ENCODE data around the gene H2AZ1.

DNA sequence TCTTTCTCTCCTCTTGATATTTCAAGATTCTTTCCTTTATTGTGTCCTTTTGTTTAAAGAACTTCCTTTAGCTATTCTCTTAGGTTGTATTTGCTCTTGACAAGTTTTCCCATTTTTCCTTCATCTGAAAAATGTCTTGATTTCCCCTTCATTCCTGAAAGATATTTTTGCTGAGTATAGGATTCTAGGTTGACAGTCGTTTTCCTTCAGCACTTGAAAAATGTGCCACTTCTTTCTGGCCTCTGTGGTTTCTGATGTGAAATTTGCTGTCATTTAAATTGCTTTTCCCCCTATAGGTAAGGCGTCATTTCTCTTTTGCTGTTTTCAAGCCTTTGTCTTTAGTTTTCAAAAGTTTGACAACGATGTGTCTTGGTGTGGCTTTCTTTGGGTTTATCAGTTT, 32.5 kb downstream of the H2AZ1 start:
- TF ChIP-seq, protein P1, sequence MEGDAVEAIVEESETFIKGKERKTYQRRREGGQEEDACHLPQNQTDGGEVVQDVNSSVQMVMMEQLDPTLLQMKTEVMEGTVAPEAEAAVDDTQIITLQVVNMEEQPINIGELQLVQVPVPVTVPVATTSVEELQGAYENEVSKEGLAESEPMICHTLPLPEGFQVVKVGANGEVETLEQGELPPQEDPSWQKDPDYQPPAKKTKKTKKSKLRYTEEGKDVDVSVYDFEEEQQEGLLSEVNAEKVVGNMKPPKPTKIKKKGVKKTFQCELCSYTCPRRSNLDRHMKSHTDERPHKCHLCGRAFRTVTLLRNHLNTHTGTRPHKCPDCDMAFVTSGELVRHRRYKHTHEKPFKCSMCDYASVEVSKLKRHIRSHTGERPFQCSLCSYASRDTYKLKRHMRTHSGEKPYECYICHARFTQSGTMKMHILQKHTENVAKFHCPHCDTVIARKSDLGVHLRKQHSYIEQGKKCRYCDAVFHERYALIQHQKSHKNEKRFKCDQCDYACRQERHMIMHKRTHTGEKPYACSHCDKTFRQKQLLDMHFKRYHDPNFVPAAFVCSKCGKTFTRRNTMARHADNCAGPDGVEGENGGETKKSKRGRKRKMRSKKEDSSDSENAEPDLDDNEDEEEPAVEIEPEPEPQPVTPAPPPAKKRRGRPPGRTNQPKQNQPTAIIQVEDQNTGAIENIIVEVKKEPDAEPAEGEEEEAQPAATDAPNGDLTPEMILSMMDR (IDR thresholded peaks at IDR 0.05) = no peak
- TF ChIP-seq POLR2AphosphoS5 (IDR thresholded peaks at IDR 0.05; ENCODE audit: low read depth, low read length) = no peak
- TF ChIP-seq SIN3A (IDR thresholded peaks at IDR 0.05; ENCODE audit: borderline replicate concordance, insufficient read depth, low read depth, low read length) = no peak
- TF ChIP-seq, protein P2, sequence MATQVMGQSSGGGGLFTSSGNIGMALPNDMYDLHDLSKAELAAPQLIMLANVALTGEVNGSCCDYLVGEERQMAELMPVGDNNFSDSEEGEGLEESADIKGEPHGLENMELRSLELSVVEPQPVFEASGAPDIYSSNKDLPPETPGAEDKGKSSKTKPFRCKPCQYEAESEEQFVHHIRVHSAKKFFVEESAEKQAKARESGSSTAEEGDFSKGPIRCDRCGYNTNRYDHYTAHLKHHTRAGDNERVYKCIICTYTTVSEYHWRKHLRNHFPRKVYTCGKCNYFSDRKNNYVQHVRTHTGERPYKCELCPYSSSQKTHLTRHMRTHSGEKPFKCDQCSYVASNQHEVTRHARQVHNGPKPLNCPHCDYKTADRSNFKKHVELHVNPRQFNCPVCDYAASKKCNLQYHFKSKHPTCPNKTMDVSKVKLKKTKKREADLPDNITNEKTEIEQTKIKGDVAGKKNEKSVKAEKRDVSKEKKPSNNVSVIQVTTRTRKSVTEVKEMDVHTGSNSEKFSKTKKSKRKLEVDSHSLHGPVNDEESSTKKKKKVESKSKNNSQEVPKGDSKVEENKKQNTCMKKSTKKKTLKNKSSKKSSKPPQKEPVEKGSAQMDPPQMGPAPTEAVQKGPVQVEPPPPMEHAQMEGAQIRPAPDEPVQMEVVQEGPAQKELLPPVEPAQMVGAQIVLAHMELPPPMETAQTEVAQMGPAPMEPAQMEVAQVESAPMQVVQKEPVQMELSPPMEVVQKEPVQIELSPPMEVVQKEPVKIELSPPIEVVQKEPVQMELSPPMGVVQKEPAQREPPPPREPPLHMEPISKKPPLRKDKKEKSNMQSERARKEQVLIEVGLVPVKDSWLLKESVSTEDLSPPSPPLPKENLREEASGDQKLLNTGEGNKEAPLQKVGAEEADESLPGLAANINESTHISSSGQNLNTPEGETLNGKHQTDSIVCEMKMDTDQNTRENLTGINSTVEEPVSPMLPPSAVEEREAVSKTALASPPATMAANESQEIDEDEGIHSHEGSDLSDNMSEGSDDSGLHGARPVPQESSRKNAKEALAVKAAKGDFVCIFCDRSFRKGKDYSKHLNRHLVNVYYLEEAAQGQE (IDR thresholded peaks at IDR 0.05; ENCODE audit: insufficient read depth in 1 of 2, low read depth in 2 of 2, low read length in 1 of 2) = no peak

Measured in Panc1 (cell line).